A549 treated with RU486 at 1 μM for 4 hours (cell line): ENCODE results near the gene DPP8. TPM values are rescaled to one million over a fixed set of nuclear protein-coding genes. Genes with fewer than 3 reads are reported as not detected.

ENCODE experiments used
- total RNA-seq: library from RNA; stranded (reverse); fragments of 200-300 nt; extraction: Qiagen RNA extraction; gene quantifications from 5 replicates; pipeline ENCODE4 v1.2.3, GENCODE V29; 2022; ENCODE audit warnings: low read depth

The DPP8 gene
- 15.8 to 31.4 TPM (median 25.6 TPM) in 5 replicates for total RNA-seq

DNA sequence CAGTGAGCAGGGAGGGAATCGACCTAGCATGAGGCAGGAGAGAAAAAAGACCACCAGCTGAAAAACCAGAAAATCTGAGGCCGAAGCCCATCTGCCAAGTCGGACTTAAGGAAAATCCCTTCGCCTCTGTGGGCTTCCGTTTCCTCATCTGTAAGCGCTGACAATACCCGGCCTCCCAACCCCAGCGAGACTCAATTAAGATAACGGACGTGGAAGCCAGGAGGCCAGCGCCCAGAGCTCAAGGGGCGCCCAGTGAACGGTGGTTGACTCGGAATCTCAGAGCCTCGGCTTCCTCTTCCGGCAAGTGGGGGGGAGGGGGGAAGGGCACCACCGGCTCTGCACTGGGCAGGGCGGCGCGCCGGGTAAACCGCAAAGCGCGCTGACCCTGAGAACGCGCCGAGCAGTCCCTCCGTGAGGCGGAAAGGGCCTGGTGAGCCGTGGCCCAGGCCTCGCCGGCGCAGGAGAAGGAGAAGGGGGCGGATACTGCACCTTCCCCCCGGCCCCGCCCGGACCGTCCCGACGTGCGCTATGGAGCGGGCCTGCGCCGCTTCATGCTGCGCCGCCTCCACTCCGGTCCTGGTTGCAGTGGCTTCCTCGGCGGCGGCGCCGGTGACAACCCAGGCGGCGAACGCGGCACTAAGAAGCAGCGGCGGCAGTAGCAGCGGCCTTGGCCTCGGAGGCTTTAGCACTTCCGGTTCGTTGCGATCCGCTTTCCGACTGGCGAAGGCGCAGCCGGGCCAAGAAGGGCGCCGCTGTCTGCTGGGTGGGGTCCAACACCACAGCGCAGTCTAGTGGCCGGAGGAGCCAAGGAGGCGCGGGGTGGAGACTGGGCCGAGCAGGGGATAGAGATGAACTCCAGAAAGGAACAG, at the start of gene DPP8:
Gene DPP8, minus strand, starts transcription at position 693 of the 869 bp plus-strand sequence. CDS start 5,136 bp downstream, outside the sequence.

DNA sequence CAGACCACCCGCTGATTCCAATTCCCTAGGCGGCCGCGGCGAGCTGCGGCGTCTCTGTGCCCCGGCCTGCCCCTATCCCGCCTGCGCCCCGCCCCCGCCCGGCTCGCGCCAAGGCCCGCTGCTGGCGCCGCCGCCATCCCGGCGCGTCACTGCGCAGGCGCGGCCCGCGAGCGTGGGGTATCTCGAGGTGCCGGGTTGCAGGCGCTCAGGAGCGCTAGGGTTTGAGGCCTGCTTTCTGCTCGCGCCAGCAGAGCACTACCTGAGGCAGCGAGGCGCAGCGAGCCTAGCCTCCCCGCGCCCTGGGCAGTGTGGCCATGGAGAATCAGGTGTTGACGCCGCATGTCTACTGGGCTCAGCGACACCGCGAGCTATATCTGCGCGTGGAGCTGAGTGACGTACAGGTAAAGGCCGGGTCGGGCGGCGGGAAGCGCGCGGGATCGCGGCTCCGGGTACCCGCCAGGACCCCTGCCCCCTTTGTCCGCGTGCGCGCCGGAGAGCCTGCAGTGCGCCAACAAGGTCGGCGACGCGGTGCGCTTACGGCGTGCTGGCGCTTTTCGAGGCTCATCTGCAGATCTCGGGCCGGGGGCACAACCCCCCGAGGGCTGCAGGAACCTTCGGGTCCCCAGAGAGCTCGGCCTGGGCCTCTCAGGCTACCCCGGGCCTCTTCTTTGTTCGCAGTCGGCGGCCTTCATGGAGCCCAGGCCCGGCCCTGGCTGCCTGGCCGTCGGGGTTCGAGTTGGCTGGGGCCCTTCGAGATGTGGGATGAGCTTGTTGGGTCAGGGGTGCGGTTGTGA, 13.0 kb upstream of the DPP8 start, which contains the start of gene HACD3:
Gene HACD3, plus strand, starts transcription at position 146 of the 794 bp plus-strand sequence. Its CDS starts 169 bp downstream, at position 315.

Other genes with a start within 250 kb of the DPP8 start
- gene PARP16, start 230.8 kb downstream of the DPP8 start, total RNA-seq = 9.1 to 11.1 TPM (median 9.9 TPM) in 5 replicates
- not detected in 5 replicates for gene RNU5A-1, start 221.6 kb downstream of the DPP8 start, total RNA-seq
- gene RNU5B-1, start 213.0 kb downstream of the DPP8 start, total RNA-seq = not detected in 5 replicates
- 0.10 to 0.20 TPM (median 0.14 TPM) in 5 replicates for gene IGDCC3, start 139.7 kb downstream of the DPP8 start, total RNA-seq
- 1.8 to 2.8 TPM (median 2.4 TPM) in 5 replicates for gene IGDCC4, start 94.7 kb downstream of the DPP8 start, total RNA-seq
- 98.9 to 156 TPM (median 147 TPM) in 5 replicates for gene HACD3, start 12.8 kb upstream of the DPP8 start, total RNA-seq
- gene INTS14, start 93.4 kb upstream of the DPP8 start, total RNA-seq = 41.8 to 48.9 TPM (median 43.2 TPM) in 5 replicates
- 1.7 to 5.0 TPM (median 3.7 TPM) in 5 replicates for gene SLC24A1, start 104.2 kb upstream of the DPP8 start, total RNA-seq